ENCODE data around the gene NEURL3. TPM values are rescaled to one million over a fixed set of nuclear protein-coding genes. Genes with fewer than 3 reads are reported as not detected.

The NEURL3 gene
- total RNA-seq, 2 donors from 2014 or later = 2.5 to 2.6 TPM

DNA sequence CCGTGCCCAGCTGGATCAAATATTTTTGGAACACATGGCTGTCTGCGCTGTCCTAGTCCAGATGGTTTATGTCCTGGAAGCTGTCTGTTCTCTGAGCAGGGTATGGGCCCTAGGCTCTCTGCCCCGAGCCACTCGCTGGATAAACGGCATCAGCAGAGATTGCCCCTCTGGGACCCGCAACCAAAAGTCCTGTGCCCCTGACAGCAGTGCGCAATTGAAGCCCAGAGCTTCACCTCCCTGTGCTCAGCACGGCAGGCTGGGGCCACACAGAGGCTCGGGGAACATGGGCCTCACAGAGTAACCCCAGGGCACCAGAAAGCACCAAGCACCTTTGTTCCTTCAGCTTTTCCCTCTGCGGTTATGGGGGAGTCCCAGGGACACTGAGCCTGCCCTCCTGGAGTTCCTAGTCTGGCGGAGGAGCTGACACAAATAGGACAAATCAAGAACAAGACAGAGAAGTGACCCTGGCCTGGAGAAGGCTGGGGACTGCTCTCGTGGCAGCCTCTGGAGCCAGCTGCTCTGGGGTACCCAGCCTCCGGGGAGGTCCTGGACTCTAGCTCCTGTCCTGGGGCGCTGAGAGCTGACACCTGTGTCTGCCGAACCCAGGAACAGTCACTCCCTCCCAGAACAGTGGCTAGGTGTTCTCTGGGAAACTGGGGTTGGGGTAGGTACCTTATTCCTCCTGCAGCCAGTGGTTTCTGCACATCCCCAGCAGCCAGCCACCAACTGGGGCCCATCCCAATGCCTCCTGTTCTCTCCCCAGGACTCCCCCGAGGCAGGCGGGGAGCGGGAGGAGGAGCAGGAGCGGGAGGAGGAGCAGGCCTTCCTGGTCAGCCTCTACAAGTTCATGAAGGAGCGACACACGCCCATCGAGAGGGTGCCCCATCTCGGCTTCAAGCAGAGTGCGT, 43.7 kb upstream of the NEURL3 start:
- Histone ChIP-seq H3K9ac (ENCODE audit: low read depth in 2 of 2, low read length in 2 of 2) (no peak overlapping the region), H3K27me3 (no peaks in the 10 kb centered on the region), H3K9me3 (no peaks in the 10 kb centered on the region), H3K4me3 (no peak overlapping the region), H3K27ac (no peak overlapping the region), H3K36me3 (peaks cover 19% of the 10 kb centered on the region), H3K4me1 (no peaks in the 10 kb centered on the region)
- TF ChIP-seq, protein P1, sequence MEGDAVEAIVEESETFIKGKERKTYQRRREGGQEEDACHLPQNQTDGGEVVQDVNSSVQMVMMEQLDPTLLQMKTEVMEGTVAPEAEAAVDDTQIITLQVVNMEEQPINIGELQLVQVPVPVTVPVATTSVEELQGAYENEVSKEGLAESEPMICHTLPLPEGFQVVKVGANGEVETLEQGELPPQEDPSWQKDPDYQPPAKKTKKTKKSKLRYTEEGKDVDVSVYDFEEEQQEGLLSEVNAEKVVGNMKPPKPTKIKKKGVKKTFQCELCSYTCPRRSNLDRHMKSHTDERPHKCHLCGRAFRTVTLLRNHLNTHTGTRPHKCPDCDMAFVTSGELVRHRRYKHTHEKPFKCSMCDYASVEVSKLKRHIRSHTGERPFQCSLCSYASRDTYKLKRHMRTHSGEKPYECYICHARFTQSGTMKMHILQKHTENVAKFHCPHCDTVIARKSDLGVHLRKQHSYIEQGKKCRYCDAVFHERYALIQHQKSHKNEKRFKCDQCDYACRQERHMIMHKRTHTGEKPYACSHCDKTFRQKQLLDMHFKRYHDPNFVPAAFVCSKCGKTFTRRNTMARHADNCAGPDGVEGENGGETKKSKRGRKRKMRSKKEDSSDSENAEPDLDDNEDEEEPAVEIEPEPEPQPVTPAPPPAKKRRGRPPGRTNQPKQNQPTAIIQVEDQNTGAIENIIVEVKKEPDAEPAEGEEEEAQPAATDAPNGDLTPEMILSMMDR (IDR thresholded peaks at IDR 0.05) = no peak
- intact Hi-C loops (cut with DNase I) = no loop called here
- no peak for DNase-seq

DNA sequence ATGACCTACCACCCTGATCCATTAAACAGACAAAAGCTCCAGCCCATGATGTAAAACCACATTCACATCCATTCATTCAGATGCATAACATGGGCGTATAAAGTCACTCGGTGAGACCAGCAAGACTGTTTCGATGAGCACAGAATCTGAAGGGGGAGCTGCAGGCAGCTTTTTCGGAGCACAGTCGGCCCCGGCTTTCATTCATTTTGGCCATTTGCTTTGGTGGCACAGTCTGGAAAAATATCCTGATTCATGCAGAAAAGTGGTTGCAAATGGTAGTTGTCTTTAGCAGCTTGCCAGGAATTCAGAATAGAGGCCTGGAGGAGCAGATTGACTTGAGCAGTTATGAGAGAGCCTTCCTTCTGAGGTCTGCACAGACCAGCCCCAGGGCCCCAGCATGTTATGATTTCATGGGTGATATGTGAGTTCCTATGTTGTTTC, 42.6 kb upstream of the NEURL3 start:
- TF ChIP-seq, protein P1 (IDR thresholded peaks at IDR 0.05) = no peak
- intact Hi-C loops (cut with DNase I) = no loop called here

DNA sequence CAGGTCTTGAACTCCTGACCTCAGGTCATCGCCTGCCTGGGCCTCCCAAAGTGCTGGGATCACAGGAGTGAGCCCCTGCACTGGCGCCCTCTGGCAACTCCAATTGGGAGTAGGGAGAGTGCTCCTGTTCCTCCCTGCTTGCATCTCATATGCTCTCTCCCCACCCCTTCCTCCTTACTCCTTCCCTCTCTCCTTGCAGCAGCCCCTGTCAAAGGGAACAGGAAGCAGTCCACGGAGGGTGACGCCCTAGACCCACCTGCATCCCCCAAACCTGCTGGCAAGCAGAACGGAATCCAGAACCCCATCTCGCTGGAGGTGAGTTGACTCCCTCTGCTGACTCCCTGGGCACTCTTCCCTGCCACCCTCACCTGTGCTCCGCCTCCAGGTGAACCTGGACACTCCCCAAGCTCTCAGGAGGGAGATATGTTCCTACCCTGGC, 42.1 kb upstream of the NEURL3 start:
- H3K36me3 ChIP-seq = peaks cover 19% of the 10 kb centered on the region
- H3K4me3 ChIP-seq = no peak overlapping the region
- H3K4me1 ChIP-seq = no peaks in the 10 kb centered on the region
- no peaks in the 10 kb centered on the region for H3K9me3 ChIP-seq
- intact Hi-C loops (cut with DNase I) = no loop called here
- no peak for DNase-seq
- H3K27ac ChIP-seq = no peak overlapping the region
- TF ChIP-seq, protein P1 (IDR thresholded peaks at IDR 0.05) = no peak
- H3K9ac ChIP-seq (ENCODE audit: low read depth in 2 of 2, low read length in 2 of 2) = no peak overlapping the region
- no peaks in the 10 kb centered on the region for H3K27me3 ChIP-seq

More for the DNA sequence above, 42.6 kb upstream of the NEURL3 start:
- Histone ChIP-seq H3K4me3 (no peak overlapping the region), H3K4me1 (no peaks in the 10 kb centered on the region), H3K9me3 (no peaks in the 10 kb centered on the region), H3K36me3 (peaks cover 19% of the 10 kb centered on the region), H3K9ac (ENCODE audit: low read depth in 2 of 2, low read length in 2 of 2) (no peak overlapping the region), H3K27ac (no peak overlapping the region), H3K27me3 (no peaks in the 10 kb centered on the region)
- DNase-seq = no peak

DNA sequence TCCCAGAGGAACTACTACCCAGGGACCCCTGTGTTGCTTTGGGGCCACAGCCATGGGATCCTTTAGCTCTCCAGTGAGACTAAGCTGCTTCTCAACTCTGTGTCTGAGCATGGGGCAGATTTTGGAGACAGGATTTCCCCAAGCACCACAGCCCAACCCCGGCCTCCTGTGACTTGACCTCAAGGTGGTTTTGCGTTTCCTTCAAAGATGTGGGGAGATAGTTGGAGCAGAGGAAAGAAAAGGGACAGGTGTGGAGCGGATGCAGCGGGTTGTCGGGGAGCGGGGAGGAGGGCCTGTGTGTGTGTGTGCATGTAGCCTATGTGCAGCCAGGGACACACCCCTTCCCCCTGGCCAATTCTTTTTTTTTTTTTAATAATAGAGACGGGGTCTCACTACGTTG, 41.6 kb upstream of the NEURL3 start:
- TF ChIP-seq, protein P1 (IDR thresholded peaks at IDR 0.05) = no peak
- intact Hi-C loops (cut with DNase I) = no loop called here
- H3K4me3 ChIP-seq = no peak overlapping the region
- DNase-seq = no peak
- H3K4me1 ChIP-seq = no peaks in the 10 kb centered on the region
- peaks cover 19% of the 10 kb centered on the region for H3K36me3 ChIP-seq
- H3K9ac ChIP-seq (ENCODE audit: low read depth in 2 of 2, low read length in 2 of 2) = no peak overlapping the region
- H3K9me3 ChIP-seq = no peaks in the 10 kb centered on the region
- no peaks in the 10 kb centered on the region for H3K27me3 ChIP-seq
- no peak overlapping the region for H3K27ac ChIP-seq

DNA sequence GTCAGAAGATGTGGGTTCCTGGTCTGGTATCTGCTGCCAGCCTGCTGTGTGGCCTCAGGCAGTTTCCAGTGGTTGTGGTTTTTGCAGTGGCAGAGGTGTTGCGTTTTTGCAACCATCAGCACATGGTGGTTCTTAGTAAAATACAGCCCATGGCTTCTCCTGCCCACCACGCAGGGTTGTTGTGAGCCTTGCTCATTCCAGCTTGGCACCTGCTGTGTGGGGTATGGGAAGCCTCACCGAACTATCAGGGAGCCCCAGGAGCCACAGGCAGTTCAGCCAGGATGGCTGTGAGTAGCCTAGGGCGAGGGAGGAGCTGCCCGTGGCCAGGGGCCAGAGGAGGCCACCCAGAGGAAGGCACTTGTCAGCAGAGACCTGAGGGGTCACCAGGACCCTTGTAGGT, 41.2 kb upstream of the NEURL3 start:
- Histone ChIP-seq H3K27ac (no peak overlapping the region), H3K9me3 (no peaks in the 10 kb centered on the region), H3K27me3 (no peaks in the 10 kb centered on the region), H3K4me1 (no peaks in the 10 kb centered on the region), H3K9ac (ENCODE audit: low read depth in 2 of 2, low read length in 2 of 2) (no peak overlapping the region), H3K4me3 (no peak overlapping the region), H3K36me3 (peaks cover 19% of the 10 kb centered on the region)
- DNase-seq = no peak
- intact Hi-C loops (cut with DNase I) = no loop called here
- TF ChIP-seq, protein P1 (IDR thresholded peaks at IDR 0.05) = no peak
